ENCODE data around the gene CETP.
"Not testable (repeated sequence)": the region's sequence is repeated elsewhere in the genome, so short reads cannot be mapped to it uniquely, and the experiment has no call there.

Gene CETP

DNA sequence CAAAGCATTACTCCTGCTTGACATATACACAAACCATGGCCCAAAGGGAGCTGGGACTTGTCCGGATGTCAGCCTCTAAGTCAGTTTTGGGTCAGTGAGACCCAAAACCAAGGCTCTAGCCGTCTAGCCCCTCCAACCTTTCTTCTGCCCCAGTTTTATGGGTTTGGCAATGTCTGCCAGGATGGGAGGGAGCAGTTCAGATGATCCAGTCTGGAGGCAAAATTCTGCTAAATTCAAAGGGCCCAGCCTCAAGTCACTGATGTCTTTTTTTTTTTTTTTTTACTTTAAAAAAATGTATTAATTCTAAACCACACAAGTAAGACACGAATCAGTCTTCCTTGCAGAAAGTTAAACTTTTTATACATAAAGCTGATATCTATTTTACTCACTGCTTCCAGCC is 36.2 kb downstream of the CETP start:
- no peak for DNase-seq (ENCODE audit: low read depth)

GRCh38 chr16:56998352-56998751 is 36.6 kb downstream of the CETP start:
- no peak for DNase-seq (ENCODE audit: low read depth)

DNA sequence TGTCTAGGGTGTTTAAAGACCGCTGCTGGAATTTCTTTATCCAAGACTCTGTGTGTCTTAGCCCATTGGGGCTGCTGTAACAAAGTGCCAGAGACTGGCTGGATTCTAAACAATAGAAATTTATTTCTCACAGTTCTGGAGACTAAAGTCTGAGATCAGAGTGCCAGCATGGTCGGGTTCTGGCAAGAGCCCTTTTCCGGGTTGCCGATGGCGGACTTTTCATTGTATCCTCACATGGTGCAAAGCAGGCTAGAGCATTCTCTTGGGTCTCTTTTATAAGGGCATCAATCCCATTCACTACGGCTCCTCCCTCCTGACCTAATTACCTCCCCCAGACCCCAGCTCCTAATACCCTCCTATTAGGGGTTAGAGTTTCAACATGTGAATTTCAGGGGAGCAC is 37.1 kb downstream of the CETP start:
- DNase-seq (ENCODE audit: low read depth): no peak

- no peak for DNase-seq (ENCODE audit: low read depth)
Measured at GRCh38 chr16:56999409-57000270, 37.9 kb downstream of the CETP start.

GRCh38 chr16:57000271-57001025 is 38.7 kb downstream of the CETP start:
- no peak for DNase-seq (ENCODE audit: low read depth)

DNA sequence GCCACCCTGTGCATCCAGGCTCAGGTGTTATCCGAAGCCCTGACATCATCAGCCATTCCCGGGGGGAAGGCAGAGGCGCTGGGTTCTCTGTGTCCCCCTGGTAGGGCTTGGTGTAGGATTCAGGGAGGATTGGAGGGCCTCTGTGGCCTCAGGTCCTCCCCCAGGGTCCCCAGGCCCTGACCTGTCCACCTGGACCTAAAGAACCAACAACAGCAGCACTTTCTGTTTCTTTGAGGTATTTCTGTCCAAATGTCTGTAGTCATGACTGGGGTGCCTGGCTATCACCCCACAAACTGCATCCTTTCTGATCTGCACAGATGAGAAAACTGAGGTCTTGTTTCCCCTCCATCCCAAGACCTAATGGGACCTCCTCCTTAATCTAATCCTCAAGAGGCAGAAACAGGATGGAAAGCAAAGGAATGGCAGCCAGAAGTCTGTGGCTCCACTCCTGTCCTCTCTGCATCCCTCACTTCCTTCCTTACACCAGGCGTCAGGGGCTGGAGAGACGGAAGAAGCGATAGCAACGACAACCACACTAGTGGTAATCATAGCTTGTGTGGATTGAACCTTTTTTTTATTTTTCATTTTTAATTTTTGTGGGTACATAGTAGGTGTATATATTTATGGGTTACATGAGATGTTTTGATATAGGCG is 39.4 kb downstream of the CETP start:
- no peak for DNase-seq (ENCODE audit: low read depth)

DNA sequence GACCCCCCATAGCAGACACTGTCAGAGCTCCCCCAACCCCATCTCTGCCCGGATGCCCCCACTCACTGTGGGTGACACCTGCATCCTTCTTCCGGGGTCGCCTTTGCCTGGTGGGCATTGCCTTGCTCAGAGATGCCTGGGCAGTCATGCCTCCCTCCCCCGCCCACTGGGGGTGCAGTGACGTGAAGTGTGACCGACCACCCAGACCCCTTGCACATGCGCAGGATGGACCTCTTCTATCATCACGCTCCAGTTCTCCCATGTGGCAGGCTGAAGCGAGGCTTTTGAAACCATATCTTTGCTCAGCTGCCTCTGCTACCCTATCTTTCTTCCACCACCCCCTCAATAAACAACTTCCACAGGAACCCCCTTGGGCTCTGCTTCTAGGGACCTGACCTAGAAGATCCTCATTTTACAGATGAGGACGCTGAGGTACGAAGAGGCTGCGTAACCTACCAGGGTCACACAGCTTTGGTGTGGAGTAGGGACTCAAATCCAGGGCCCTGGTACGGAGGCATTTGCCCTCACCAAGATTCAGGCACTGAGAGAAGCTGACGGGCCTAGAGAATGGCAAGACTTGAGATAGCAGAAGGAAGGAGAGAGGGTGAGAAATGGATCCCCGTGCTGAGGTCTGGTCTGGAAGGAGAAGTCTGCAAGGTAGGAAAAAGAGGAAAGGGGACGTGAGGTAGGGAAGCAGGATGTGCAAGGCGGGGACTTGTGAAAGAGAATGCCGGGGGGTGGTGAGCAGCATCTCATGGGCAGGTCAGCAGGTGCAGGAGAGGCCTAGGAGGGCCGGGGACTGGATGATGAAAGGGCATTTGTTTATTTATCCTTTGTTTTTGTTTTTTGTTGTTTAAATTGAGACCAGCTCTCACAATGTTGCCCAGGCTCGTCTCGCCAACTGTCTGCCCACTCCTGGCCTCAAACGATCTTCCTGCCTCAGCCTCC is 42.0 kb downstream of the CETP start:
- DNase-seq (ENCODE audit: low read depth): no peak

- DNase-seq (ENCODE audit: low read depth): no peak
Measured at GRCh38 chr16:57004387-57005250, 42.9 kb downstream of the CETP start.

DNA sequence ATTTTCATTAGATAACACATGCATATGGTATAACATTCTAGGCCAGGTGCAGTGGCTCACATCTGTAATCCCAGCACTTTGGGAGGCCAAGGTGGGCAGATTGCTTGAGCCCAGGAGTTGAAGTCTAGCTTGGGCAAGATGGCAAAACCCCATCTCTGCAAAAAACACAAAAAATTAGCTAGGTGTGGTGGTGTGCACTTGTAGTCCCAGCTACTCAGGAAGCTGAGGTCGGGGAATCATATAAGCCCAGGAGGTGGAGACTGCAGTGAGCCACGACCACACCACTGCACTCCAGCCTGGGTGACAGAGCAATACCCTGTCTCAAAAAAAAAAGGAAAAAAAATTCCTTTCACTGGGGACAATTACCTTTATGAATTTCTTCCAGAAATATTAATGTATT is 43.8 kb downstream of the CETP start:
- DNase-seq (ENCODE audit: low read depth): not testable (repeated sequence)

DNA sequence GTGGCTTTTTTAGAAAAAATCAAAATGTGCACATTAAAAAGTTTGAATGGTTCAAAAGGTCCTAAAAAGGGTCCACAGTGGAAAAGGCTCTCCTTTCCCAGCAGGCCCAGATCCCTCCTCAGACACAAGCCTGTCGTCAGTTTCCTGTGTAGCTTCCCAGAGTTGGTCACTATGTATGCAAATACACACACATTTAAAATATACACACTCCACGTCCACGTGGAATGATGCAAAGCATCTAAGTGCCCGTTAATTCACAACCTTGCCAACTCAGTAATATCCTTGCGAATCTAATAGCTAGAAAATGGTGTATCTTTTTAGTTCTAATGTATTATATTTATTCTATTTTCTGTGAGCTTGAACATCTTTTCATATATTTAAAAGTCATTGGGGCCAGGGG is 45.3 kb downstream of the CETP start:
- DNase-seq (ENCODE audit: low read depth): no peak

DNA sequence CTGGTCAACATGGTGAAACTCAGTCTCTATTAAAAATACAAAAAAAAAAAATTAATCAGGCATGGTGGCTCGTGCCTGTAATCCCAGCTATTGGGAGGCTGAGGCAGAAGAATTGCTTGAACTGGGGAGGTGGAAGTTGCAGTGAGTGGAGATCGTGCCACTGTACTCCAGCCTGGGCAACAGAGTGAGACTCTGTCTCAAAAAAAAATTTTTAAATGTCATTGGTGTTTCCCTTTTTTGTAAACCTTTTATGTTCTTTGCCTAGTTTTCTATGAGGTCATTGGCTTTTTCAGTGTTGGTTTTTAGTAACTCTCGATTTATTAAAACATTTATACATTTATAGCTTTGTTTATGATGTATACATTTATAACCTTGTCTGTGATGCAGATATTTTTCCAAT is 45.8 kb downstream of the CETP start:
- no peak for DNase-seq (ENCODE audit: low read depth)

- no peak for DNase-seq (ENCODE audit: low read depth)
Measured at GRCh38 chr16:57008440-57008839, 46.7 kb downstream of the CETP start.

DNA sequence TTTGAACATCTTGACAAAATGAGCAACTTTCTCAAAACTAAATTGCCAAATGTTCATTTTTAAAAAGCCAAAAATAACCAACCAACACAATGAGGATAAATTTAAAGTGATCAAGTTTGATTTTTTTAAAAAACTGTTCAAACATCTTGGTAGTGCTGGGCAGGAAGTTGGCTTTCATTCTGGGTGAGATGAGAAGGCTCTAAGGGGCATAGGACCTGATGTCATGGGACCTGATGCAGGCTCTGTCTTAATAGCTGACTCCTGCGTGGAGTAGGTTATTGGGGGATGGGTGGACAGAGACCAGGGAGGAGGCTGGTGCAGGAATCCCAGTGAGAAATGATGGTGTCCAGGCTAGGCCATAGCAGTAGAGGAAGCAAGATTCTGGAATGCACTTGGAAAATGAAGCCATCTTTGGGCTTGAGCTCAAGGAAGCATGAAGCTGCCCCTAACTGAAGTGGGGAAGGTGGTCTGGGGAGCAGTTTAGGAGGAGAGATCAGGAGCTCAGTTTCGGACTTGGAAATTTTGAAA is 48.0 kb downstream of the CETP start:
- no peak for DNase-seq (ENCODE audit: low read depth)

- no peak for DNase-seq (ENCODE audit: low read depth)
Measured at GRCh38 chr16:57012353-57012752, 50.6 kb downstream of the CETP start.

- DNase-seq (ENCODE audit: low read depth): no peak
Measured at GRCh38 chr16:57013229-57013628, 51.5 kb downstream of the CETP start.

DNA sequence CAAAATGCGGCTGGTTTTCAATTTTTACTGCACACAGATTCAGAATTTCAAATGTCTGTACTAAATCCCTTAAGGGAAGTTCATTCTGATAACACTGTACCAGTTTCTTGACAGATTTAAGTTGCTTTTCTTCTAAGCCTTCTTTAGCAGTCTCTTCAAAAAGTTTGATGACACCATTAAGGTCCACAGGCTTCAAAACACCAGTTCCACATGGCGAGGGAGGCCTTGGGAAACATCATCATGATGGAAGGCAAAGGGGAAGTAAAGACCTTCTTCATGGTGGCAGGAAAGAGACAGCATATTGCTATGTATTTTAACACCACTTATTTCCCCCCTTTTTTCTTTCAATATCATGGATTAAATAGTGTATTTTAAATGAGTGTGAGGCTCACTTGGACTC is 52.2 kb downstream of the CETP start:
- no peak for DNase-seq (ENCODE audit: low read depth)

DNA sequence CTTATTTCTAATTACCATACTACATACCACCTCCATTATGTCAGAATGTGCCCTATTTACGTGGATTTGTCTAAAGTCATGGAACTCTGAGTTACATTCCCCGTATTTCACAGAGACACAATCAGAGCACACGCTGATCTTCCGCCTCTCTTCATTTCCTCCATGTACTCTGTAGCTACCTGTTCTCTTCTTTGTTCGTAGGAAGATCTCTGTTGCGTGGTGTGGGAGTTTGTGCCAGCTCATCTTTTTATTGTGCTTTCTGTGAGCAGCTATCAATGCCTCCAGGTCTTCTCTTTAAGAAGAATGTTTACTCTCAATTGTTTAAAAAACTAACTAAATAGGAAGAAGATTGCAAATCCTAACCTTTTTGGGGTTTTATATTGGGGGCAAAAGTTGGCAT is 54.6 kb downstream of the CETP start:
- no peak for DNase-seq (ENCODE audit: low read depth)

DNA sequence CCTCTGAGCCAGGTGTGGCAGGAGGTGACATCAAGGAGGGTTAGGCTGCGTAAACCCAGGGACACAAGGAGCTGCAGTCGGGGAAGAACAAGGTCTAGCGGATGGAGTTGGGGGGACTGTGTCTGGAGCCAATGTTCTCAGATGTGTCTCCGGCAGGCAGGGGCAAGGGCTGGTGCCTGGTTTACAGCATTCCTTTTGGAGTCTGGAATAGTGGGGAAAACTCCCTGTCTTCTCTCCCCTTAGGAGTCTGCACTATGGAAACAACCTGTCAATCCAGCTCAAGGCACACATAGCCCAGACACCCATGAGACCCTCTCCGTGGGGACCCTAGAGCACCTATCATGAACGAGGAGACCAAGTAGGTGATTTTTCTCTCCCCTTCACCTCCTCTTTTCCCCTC is 55.1 kb downstream of the CETP start:
- DNase-seq (ENCODE audit: low read depth): no peak

DNA sequence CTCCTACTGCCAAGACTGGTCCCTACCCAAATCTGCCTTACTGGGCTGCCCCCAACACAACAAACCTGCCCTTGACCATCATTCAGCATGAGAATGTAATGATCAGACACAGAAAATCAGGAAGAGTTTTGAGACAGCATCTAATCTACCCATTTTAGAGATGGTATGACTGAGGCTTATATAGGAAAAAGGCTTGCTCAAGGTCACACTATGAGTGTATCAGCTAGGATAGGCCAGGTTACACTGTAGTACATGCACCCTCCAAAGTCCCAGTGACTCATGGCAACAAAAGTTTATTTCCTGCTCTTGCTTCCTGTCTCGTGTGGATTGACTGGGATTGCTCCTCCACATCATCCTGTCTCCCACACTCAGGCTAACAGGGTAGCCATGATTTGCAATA is 55.5 kb downstream of the CETP start:
- DNase-seq (ENCODE audit: low read depth): no peak

DNA sequence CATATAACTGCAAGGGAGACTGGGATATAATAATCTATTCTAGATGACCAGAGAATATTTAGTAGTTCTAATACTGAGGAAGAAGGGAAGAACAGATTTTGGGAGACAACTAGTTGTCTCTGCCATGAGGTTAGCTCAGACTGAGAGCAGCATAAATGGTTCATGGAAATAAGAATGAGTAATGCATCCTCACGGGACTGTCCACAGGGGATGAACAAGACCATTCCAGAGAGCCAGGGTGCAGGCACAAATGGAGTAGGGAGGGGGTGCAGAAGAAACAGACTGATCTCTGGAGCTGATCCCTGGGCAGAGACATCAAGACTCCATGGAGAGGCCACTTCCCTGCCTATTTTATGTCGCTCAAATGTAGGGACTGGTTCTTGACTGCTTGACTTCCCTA is 58.0 kb downstream of the CETP start:
- DNase-seq (ENCODE audit: low read depth): no peak

DNA sequence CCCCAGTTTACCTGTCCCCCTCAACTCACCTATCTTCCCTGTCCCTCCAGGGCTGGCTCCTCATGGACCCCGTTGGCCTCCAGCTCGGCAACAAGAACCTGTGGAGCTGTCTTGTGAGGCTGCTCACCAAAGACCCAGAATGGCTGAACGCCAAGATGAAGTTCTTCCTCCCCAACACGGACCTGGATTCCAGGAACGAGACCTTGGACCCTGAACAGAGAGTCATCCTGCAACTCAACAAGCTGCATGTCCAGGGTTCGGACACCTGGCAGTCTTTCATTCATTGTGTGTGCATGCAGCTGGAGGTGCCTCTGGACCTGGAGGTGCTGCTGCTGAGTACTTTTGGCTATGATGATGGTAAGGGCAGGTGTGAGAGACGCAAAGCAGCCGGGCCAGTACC is 58.9 kb downstream of the CETP start:
- no peak for DNase-seq (ENCODE audit: low read depth)
